Endothelial cell of umbilical vein (primary cell): ENCODE results near the gene ETV4. TPM values are rescaled to one million over a fixed set of nuclear protein-coding genes. Genes with fewer than 3 reads are reported as not detected.
A peak's percentile ranks its signal among the peaks of the same experiment; 100 is the strongest.

ENCODE experiments used
- BruUV-seq: library from RNA; stranded (reverse); fragments of 400-500 nt; replicated peaks from 2 replicates; lab custom pipeline; 2021; lab: Mats Ljungman, UMichigan
- CTCF ChIA-PET: fragments of 300-600, 350-600 bp; sonication (Branson Sonifier 250); formaldehyde crosslinking; loops from one replicate; lab custom pipeline; 2021; ENCODE audit warnings: antibody characterized with exemption, inconsistent platforms; lab: Charles Lee
- POLR2A ChIA-PET: fragments of 300-600, 350-600 bp; sonication (Branson Sonifier 250); formaldehyde crosslinking; loops from one replicate; lab custom pipeline; 2021; ENCODE audit warnings: antibody characterized with exemption, inconsistent platforms; lab: Charles Lee
- DNase-seq: peaks from one replicate; pipeline ENCODE4 v3.0.0-alpha.2; 2011; ENCODE audit warnings: low read depth, low spot score
- FAIRE-seq: peaks from 2 replicates; lab custom pipeline; 2011; peaks lifted over from hg19 to GRCh38; lab: Jason Lieb, UNC
- H2AFZ ChIP-seq: 2 replicates; pipeline ENCODE4 v1.6.0; 2012; ENCODE audit warnings: low read depth, low read length, control low read depth, inconsistent platforms
- H3K27ac ChIP-seq: 2 replicates; pipeline ENCODE4 v1.5.1; 2011; ENCODE audit warnings: low read depth, mild to moderate bottlenecking, control low read depth, low read length, moderate library complexity; ENCODE audit not compliant: insufficient read depth
- H3K27me3 ChIP-seq, 2 experiments: 2 replicates each; pipeline versions ENCODE4 v1.6.0 to v1.6.1; 2011; ENCODE audit warnings: low read length in 2 of 2, mixed read lengths in 1 of 2; ENCODE audit not compliant: control insufficient read depth in 2 of 2, insufficient read depth in 2 of 2
- H3K36me3 ChIP-seq, 2 experiments: 2 replicates in 1 of 2; 3 replicates in 1 of 2; pipeline ENCODE4 v1.5.1; 2011; ENCODE audit warnings: low read length in 2 of 2, mild to moderate bottlenecking in 1 of 2, moderate library complexity in 1 of 2; ENCODE audit not compliant: control insufficient read depth in 2 of 2, insufficient read depth in 2 of 2; ENCODE audit errors: extremely low read depth in 1 of 2
- H3K4me1 ChIP-seq: 3 replicates; pipeline ENCODE4 v1.5.1; 2011; ENCODE audit warnings: mild to moderate bottlenecking, low read length; ENCODE audit not compliant: control insufficient read depth, insufficient read depth; ENCODE audit errors: extremely low read depth
- H3K4me2 ChIP-seq: 2 replicates; pipeline ENCODE4 v1.6.1; 2011; ENCODE audit warnings: low read length, control low read depth, mixed read lengths; ENCODE audit not compliant: insufficient read depth
- H3K4me3 ChIP-seq, 3 experiments: fragments of 200-600 bp in 1 of 3; sonication (generic), shearing (Covaris generic) in 1 of 3; replicated peaks in 1 of 3; 2 replicates each; pipeline ENCODE4 v1.5.1; 2011 to 2016; ENCODE audit warnings: control low read depth in 3 of 3, low read length in 3 of 3, mild to moderate bottlenecking in 2 of 3, inconsistent platforms in 1 of 3, low read depth in 1 of 3, moderate library complexity in 1 of 3; ENCODE audit not compliant: insufficient read depth in 1 of 3
- H3K79me2 ChIP-seq: 2 replicates; pipeline ENCODE4 v1.6.0; 2012; ENCODE audit warnings: low read length, inconsistent platforms; ENCODE audit not compliant: control insufficient read depth, insufficient read depth
- H3K9ac ChIP-seq: replicated peaks from 2 replicates; pipeline ENCODE3; 2011; ENCODE audit warnings: low read length, control low read depth; ENCODE audit not compliant: insufficient read depth; ENCODE audit errors: extremely low read depth
- H3K9me1 ChIP-seq: replicated peaks from 3 replicates; pipeline ENCODE4 v1.6.0; 2011; ENCODE audit warnings: mild to moderate bottlenecking, low read length; ENCODE audit not compliant: control insufficient read depth, insufficient read depth; ENCODE audit errors: extremely low read depth
- H3K9me3 ChIP-seq: replicated peaks from 2 replicates; pipeline ENCODE4 v1.5.1; 2012; ENCODE audit warnings: low read length, inconsistent platforms; ENCODE audit not compliant: control insufficient read depth, insufficient read depth
- H4K20me1 ChIP-seq: replicated peaks from 2 replicates; pipeline ENCODE3; 2011; ENCODE audit warnings: mild to moderate bottlenecking, low read length; ENCODE audit not compliant: control insufficient read depth, insufficient read depth; ENCODE audit errors: extremely low read depth
- FOS ChIP-seq: IDR thresholded peaks from 2 replicates; pipeline ENCODE4 v1.6.1; 2011; ENCODE audit warnings: mild to moderate bottlenecking, low read length, moderate library complexity, borderline replicate concordance; ENCODE audit not compliant: insufficient read depth
- GATA2 ChIP-seq: IDR thresholded peaks from 2 replicates; pipeline ENCODE4 v1.7.0; 2011; ENCODE audit warnings: low read depth, mild to moderate bottlenecking, moderate library complexity, mixed read lengths, low read length; ENCODE audit not compliant: insufficient read length, insufficient read depth
- JUN ChIP-seq: IDR thresholded peaks from 2 replicates; pipeline ENCODE4 v1.6.1; 2011; ENCODE audit warnings: borderline replicate concordance, low read depth; ENCODE audit not compliant: insufficient read length, insufficient read depth
- MYC ChIP-seq: IDR thresholded peaks from one replicate; pipeline ENCODE4 v1.6.1; 2011; ENCODE audit warnings: mild to moderate bottlenecking, low read depth, low read length
- POLR2A ChIP-seq: IDR thresholded peaks from 2 replicates; pipeline ENCODE4 v1.6.1; 2012; ENCODE audit warnings: low read depth, mild to moderate bottlenecking, control low read depth, low read length
- dilution Hi-C: fragments of 300-500 bp; cut with MboI; formaldehyde crosslinking; loops from one replicate; pipeline ENCODE4 v1.15.0; 2019; ENCODE audit warnings: low sequenced_read_pairs; ENCODE audit not compliant: extremely low pct_ligation_motif_present
- intact Hi-C: fragments of 100-400 bp; cut with micrococcal nuclease; formaldehyde crosslinking; loops from one replicate; pipeline ENCODE4 v1.10.0; 2022
- polyA plus RNA-seq, 4 experiments: library from polyadenylated mRNA; depleted of rRNA in 3 of 4; stranded (reverse) in 3 of 4; unstranded in 1 of 4; fragments of >200 nt; gene quantifications; 2 replicates each; pipeline versions ENCODE4 v1.2.1 to v1.2.3, GENCODE V29; 2011 to 2012; ENCODE audit warnings: missing spikeins in 1 of 4
- total RNA-seq: library from RNA; stranded (reverse); gene quantifications from 2 replicates; pipeline ENCODE4 v1.2.3, GENCODE V29; 2021
- TF ChIP-seq, protein P1 (sequence below), 2 donors: IDR thresholded peaks; 1 replicate in 1 of 2; 2 replicates in 1 of 2; pipeline ENCODE4 v1.5.1; 2011; ENCODE audit warnings: low read length in 2 of 2, mild to moderate bottlenecking in 2 of 2, moderate library complexity in 2 of 2, control low read depth in 1 of 2, inconsistent platforms in 1 of 2, low read depth in 1 of 2; ENCODE audit not compliant: insufficient read depth in 1 of 2; ENCODE audit errors: extremely low read depth in 1 of 2
- TF ChIP-seq, protein P2 (sequence below): IDR thresholded peaks from 2 replicates; pipeline ENCODE4 v1.6.1; 2011; ENCODE audit not compliant: insufficient read depth, insufficient read length

Gene ETV4
- total and polyA plus RNA-seq, 2 donors (not counting 3 experiments of a cell fraction or from before 2014, with no cell fraction given), result 7.3 to 32.2 TPM

DNA sequence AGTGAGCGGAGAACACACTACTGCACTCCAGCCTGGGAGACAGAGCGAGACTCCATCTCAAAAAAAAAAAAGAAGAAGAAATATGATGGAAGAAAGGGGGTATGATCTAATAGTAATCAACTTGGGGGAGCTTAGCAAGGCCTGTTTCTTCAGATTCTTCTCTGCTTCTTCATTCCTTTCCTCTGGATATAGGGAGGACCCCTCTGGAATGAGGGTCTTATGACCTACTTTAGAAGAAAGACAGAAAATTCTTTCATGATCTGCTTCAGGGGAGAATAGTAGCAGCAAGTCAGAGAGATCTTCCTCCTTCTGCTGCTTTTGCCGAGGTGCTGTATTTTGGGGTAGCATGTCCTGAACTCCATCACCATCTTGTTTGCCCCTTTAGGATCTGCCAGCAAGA, 44.9 kb upstream of the ETV4 start:
- H3K36me3 ChIP-seq, result no peaks in the 10 kb centered on the region
- H3K4me2 ChIP-seq, result peak overlapping the region; percentile 51
- H3K9me1 ChIP-seq, result no peaks in the 10 kb centered on the region
- H3K27me3 ChIP-seq, result no peaks in the 10 kb centered on the region
- ChIA-PET CTCF (interaction anchor here (0.7 to 4.1 kb wide), 6 partner anchors 13 to 83 kb away, joined by 3 to 43 read pairs (median 4); no protein-coding TSS in a partner anchor), POLR2A (no interaction called here)
- DNase-seq (no peak), FAIRE-seq (no peak)
- TF ChIP-seq, protein P1, sequence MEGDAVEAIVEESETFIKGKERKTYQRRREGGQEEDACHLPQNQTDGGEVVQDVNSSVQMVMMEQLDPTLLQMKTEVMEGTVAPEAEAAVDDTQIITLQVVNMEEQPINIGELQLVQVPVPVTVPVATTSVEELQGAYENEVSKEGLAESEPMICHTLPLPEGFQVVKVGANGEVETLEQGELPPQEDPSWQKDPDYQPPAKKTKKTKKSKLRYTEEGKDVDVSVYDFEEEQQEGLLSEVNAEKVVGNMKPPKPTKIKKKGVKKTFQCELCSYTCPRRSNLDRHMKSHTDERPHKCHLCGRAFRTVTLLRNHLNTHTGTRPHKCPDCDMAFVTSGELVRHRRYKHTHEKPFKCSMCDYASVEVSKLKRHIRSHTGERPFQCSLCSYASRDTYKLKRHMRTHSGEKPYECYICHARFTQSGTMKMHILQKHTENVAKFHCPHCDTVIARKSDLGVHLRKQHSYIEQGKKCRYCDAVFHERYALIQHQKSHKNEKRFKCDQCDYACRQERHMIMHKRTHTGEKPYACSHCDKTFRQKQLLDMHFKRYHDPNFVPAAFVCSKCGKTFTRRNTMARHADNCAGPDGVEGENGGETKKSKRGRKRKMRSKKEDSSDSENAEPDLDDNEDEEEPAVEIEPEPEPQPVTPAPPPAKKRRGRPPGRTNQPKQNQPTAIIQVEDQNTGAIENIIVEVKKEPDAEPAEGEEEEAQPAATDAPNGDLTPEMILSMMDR (IDR thresholded peaks at IDR 0.05; ENCODE audit: extremely low read depth in 1 of 2, insufficient read depth in 1 of 2, low read depth in 1 of 2, low read length in 2 of 2), result no peak
- TF ChIP-seq, protein P2, sequence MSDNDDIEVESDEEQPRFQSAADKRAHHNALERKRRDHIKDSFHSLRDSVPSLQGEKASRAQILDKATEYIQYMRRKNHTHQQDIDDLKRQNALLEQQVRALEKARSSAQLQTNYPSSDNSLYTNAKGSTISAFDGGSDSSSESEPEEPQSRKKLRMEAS, result no peak
- TF ChIP-seq MYC, result no peak
- no peak for TF ChIP-seq GATA2
- no peak for TF ChIP-seq FOS
- TF ChIP-seq POLR2A, result no peak
- TF ChIP-seq JUN, result no peak
- BruUV-seq, result no TSS peak
- dilution Hi-C loops (no loop called here), intact Hi-C loops (no loop called here)
- peak overlapping the region; percentile 95 for H3K27ac ChIP-seq
- H4K20me1 ChIP-seq, result no peaks in the 10 kb centered on the region
- H3K79me2 ChIP-seq, result no peaks in the 10 kb centered on the region
- H3K9ac ChIP-seq, result peak overlapping the region; percentile 79
- H3K9me3 ChIP-seq, result no peaks in the 10 kb centered on the region
- H3K4me3 ChIP-seq, result no peak overlapping the region
- H2AFZ ChIP-seq, result peak overlapping the region; percentile 24
- H3K4me1 ChIP-seq, result peaks cover 26% of the 10 kb centered on the region
